Endothelial cell of umbilical vein (primary cell): Measurements from ENCODE around the gene R3HDM2. TPM values are rescaled to one million over a fixed set of nuclear protein-coding genes. Genes with fewer than 3 reads are reported as not detected.
"Not testable (repeated sequence)": the region's sequence is repeated elsewhere in the genome, so short reads cannot be mapped to it uniquely, and the experiment has no call there.

Experiments used
- BruUV-seq: library from RNA; stranded (reverse); fragments of 400-500 nt; replicated peaks from 2 replicates; lab custom pipeline; 2021; lab: Mats Ljungman, UMichigan
- CTCF ChIA-PET: fragments of 300-600, 350-600 bp; sonication (Branson Sonifier 250); formaldehyde crosslinking; loops from one replicate; lab custom pipeline; 2021; ENCODE audit warnings: antibody characterized with exemption, inconsistent platforms; lab: Charles Lee
- POLR2A ChIA-PET: fragments of 300-600, 350-600 bp; sonication (Branson Sonifier 250); formaldehyde crosslinking; loops from one replicate; lab custom pipeline; 2021; ENCODE audit warnings: antibody characterized with exemption, inconsistent platforms; lab: Charles Lee
- DNase-seq: peaks from one replicate; pipeline ENCODE4 v3.0.0-alpha.2; 2011; ENCODE audit warnings: low read depth, low spot score
- FAIRE-seq: peaks from 2 replicates; lab custom pipeline; 2011; peaks lifted over from hg19 to GRCh38; lab: Jason Lieb, UNC
- H2AFZ ChIP-seq: 2 replicates; pipeline ENCODE4 v1.6.0; 2012; ENCODE audit warnings: low read depth, low read length, control low read depth, inconsistent platforms
- H3K27ac ChIP-seq: 2 replicates; pipeline ENCODE4 v1.5.1; 2011; ENCODE audit warnings: low read depth, mild to moderate bottlenecking, control low read depth, low read length, moderate library complexity; ENCODE audit not compliant: insufficient read depth
- H3K27me3 ChIP-seq, 2 experiments: 2 replicates each; pipeline versions ENCODE4 v1.6.0 to v1.6.1; 2011; ENCODE audit warnings: low read length in 2 of 2, mixed read lengths in 1 of 2; ENCODE audit not compliant: control insufficient read depth in 2 of 2, insufficient read depth in 2 of 2
- H3K36me3 ChIP-seq, 2 experiments: 2 replicates in 1 of 2; 3 replicates in 1 of 2; pipeline ENCODE4 v1.5.1; 2011; ENCODE audit warnings: low read length in 2 of 2, mild to moderate bottlenecking in 1 of 2, moderate library complexity in 1 of 2; ENCODE audit not compliant: control insufficient read depth in 2 of 2, insufficient read depth in 2 of 2; ENCODE audit errors: extremely low read depth in 1 of 2
- H3K4me1 ChIP-seq: 3 replicates; pipeline ENCODE4 v1.5.1; 2011; ENCODE audit warnings: mild to moderate bottlenecking, low read length; ENCODE audit not compliant: control insufficient read depth, insufficient read depth; ENCODE audit errors: extremely low read depth
- H3K4me2 ChIP-seq: 2 replicates; pipeline ENCODE4 v1.6.1; 2011; ENCODE audit warnings: low read length, control low read depth, mixed read lengths; ENCODE audit not compliant: insufficient read depth
- H3K4me3 ChIP-seq, 3 experiments: fragments of 200-600 bp in 1 of 3; sonication (generic), shearing (Covaris generic) in 1 of 3; replicated peaks in 1 of 3; 2 replicates each; pipeline ENCODE4 v1.5.1; 2011 to 2016; ENCODE audit warnings: control low read depth in 3 of 3, low read length in 3 of 3, mild to moderate bottlenecking in 2 of 3, inconsistent platforms in 1 of 3, low read depth in 1 of 3, moderate library complexity in 1 of 3; ENCODE audit not compliant: insufficient read depth in 1 of 3
- H3K79me2 ChIP-seq: 2 replicates; pipeline ENCODE4 v1.6.0; 2012; ENCODE audit warnings: low read length, inconsistent platforms; ENCODE audit not compliant: control insufficient read depth, insufficient read depth
- H3K9ac ChIP-seq: replicated peaks from 2 replicates; pipeline ENCODE3; 2011; ENCODE audit warnings: low read length, control low read depth; ENCODE audit not compliant: insufficient read depth; ENCODE audit errors: extremely low read depth
- H3K9me1 ChIP-seq: replicated peaks from 3 replicates; pipeline ENCODE4 v1.6.0; 2011; ENCODE audit warnings: mild to moderate bottlenecking, low read length; ENCODE audit not compliant: control insufficient read depth, insufficient read depth; ENCODE audit errors: extremely low read depth
- H3K9me3 ChIP-seq: replicated peaks from 2 replicates; pipeline ENCODE4 v1.5.1; 2012; ENCODE audit warnings: low read length, inconsistent platforms; ENCODE audit not compliant: control insufficient read depth, insufficient read depth
- H4K20me1 ChIP-seq: replicated peaks from 2 replicates; pipeline ENCODE3; 2011; ENCODE audit warnings: mild to moderate bottlenecking, low read length; ENCODE audit not compliant: control insufficient read depth, insufficient read depth; ENCODE audit errors: extremely low read depth
- EZH2 ChIP-seq: IDR thresholded peaks from 2 replicates; pipeline ENCODE4 v1.6.1; 2012; ENCODE audit warnings: borderline replicate concordance, low read depth, mild to moderate bottlenecking, moderate library complexity, low read length, inconsistent platforms; ENCODE audit not compliant: severe bottlenecking
- FOS ChIP-seq: IDR thresholded peaks from 2 replicates; pipeline ENCODE4 v1.6.1; 2011; ENCODE audit warnings: mild to moderate bottlenecking, low read length, moderate library complexity, borderline replicate concordance; ENCODE audit not compliant: insufficient read depth
- GATA2 ChIP-seq: IDR thresholded peaks from 2 replicates; pipeline ENCODE4 v1.7.0; 2011; ENCODE audit warnings: low read depth, mild to moderate bottlenecking, moderate library complexity, mixed read lengths, low read length; ENCODE audit not compliant: insufficient read length, insufficient read depth
- JUN ChIP-seq: IDR thresholded peaks from 2 replicates; pipeline ENCODE4 v1.6.1; 2011; ENCODE audit warnings: borderline replicate concordance, low read depth; ENCODE audit not compliant: insufficient read length, insufficient read depth
- MAX ChIP-seq: IDR thresholded peaks from 2 replicates; pipeline ENCODE4 v1.6.1; 2011; ENCODE audit not compliant: insufficient read depth, insufficient read length
- MYC ChIP-seq: IDR thresholded peaks from one replicate; pipeline ENCODE4 v1.6.1; 2011; ENCODE audit warnings: mild to moderate bottlenecking, low read depth, low read length
- POLR2A ChIP-seq: IDR thresholded peaks from 2 replicates; pipeline ENCODE4 v1.6.1; 2012; ENCODE audit warnings: low read depth, mild to moderate bottlenecking, control low read depth, low read length
- POLR2AphosphoS5 ChIP-seq: IDR thresholded peaks from 2 replicates; pipeline ENCODE4 v1.6.1; 2012; ENCODE audit warnings: low read depth, mild to moderate bottlenecking, control low read depth, low read length, moderate library complexity; ENCODE audit not compliant: insufficient read depth
- dilution Hi-C: fragments of 300-500 bp; cut with MboI; formaldehyde crosslinking; loops from one replicate; pipeline ENCODE4 v1.15.0; 2019; ENCODE audit warnings: low sequenced_read_pairs; ENCODE audit not compliant: extremely low pct_ligation_motif_present
- intact Hi-C: fragments of 100-400 bp; cut with micrococcal nuclease; formaldehyde crosslinking; loops from one replicate; pipeline ENCODE4 v1.10.0; 2022
- polyA plus RNA-seq, 4 experiments: library from polyadenylated mRNA; depleted of rRNA in 3 of 4; stranded (reverse) in 3 of 4; unstranded in 1 of 4; fragments of >200 nt; gene quantifications; 2 replicates each; pipeline versions ENCODE4 v1.2.1 to v1.2.3, GENCODE V29; 2011 to 2012; ENCODE audit warnings: missing spikeins in 1 of 4
- total RNA-seq: library from RNA; stranded (reverse); gene quantifications from 2 replicates; pipeline ENCODE4 v1.2.3, GENCODE V29; 2021
- TF ChIP-seq, protein P1 (sequence below), 2 donors: IDR thresholded peaks; 1 replicate in 1 of 2; 2 replicates in 1 of 2; pipeline ENCODE4 v1.5.1; 2011; ENCODE audit warnings: low read length in 2 of 2, mild to moderate bottlenecking in 2 of 2, moderate library complexity in 2 of 2, control low read depth in 1 of 2, inconsistent platforms in 1 of 2, low read depth in 1 of 2; ENCODE audit not compliant: insufficient read depth in 1 of 2; ENCODE audit errors: extremely low read depth in 1 of 2

The R3HDM2 gene
- total and polyA plus RNA-seq, 2 donors (not counting 3 experiments of a cell fraction or from before 2014, with no cell fraction given): 26.1 to 31.3 TPM

- Histone ChIP-seq H3K4me2 (no peak overlapping the region), H3K79me2 (peaks cover 2% of the 10 kb centered on the region), H3K9me3 (no peaks in the 10 kb centered on the region), H3K36me3 (no peaks in the 10 kb centered on the region), H2AFZ (no peak overlapping the region), H3K9me1 (no peaks in the 10 kb centered on the region), H3K27ac (no peak overlapping the region), H3K4me1 (no peaks in the 10 kb centered on the region), H3K4me3 (no peak overlapping the region), H3K27me3 (no peaks in the 10 kb centered on the region), H4K20me1 (no peaks in the 10 kb centered on the region), H3K9ac (no peak overlapping the region)
- FAIRE-seq (no peak), DNase-seq (no peak)
- dilution Hi-C loops (no loop called here), intact Hi-C loops (no loop called here)
- no TSS peak for BruUV-seq
- ChIA-PET CTCF (interaction anchor here (1.1 kb wide), 1 partner anchor 10 kb away, joined by 3 read pairs; no protein-coding TSS in a partner anchor), POLR2A (interaction anchor here (0.5 kb wide), 1 partner anchor 9 kb away, joined by 3 read pairs; no protein-coding TSS in a partner anchor)
- TF ChIP-seq EZH2 (no peak), FOS (no peak), GATA2 (no peak), POLR2AphosphoS5 (no peak), MYC (no peak), POLR2A (no peak), MAX (no peak), JUN (no peak)
- TF ChIP-seq, protein P1, sequence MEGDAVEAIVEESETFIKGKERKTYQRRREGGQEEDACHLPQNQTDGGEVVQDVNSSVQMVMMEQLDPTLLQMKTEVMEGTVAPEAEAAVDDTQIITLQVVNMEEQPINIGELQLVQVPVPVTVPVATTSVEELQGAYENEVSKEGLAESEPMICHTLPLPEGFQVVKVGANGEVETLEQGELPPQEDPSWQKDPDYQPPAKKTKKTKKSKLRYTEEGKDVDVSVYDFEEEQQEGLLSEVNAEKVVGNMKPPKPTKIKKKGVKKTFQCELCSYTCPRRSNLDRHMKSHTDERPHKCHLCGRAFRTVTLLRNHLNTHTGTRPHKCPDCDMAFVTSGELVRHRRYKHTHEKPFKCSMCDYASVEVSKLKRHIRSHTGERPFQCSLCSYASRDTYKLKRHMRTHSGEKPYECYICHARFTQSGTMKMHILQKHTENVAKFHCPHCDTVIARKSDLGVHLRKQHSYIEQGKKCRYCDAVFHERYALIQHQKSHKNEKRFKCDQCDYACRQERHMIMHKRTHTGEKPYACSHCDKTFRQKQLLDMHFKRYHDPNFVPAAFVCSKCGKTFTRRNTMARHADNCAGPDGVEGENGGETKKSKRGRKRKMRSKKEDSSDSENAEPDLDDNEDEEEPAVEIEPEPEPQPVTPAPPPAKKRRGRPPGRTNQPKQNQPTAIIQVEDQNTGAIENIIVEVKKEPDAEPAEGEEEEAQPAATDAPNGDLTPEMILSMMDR (IDR thresholded peaks at IDR 0.05; ENCODE audit: extremely low read depth in 1 of 2, insufficient read depth in 1 of 2, low read depth in 1 of 2, low read length in 2 of 2): no peak
Observed at GRCh38 chr12:57401165-57401564, 29.7 kb downstream of the R3HDM2 start.

DNA sequence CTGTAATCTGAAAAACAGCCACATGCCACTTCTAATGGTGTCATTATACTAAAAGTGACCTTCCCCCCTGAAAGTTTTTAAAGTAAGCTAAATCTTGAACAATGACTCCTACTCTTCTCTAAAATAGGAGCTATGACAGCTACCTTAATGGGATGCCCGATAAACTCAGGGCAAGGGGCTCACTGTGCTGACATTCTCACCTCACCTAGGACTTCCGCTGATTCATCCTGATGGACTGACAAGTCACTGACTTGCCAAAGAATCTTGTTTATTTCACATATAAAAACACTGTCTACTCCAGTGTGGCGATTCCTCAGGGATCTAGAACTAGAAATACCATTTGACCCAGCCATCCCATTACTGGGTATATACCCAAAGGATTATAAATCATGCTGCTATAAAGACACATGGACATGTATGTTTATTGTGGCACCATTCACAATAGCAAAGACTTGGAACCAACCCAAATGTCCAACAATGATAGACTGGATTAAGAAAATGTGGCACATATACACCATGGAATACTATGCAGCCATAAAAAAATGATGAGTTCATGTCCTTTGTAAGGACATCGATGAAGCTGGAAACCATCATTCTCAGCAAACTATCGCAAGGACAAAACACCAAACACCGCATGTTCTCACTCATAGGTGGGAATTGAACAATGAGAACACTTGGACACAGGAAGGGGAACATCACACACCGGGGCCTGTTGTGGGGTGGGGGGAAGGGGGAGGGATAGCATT lies 31.0 kb downstream of the R3HDM2 start:
- H3K4me3 ChIP-seq, H2AFZ ChIP-seq, H3K27ac ChIP-seq, CTCF ChIA-PET, DNase-seq, POLR2A ChIA-PET, H3K4me2 ChIP-seq, H3K36me3 ChIP-seq, FAIRE-seq, H4K20me1 ChIP-seq, H3K79me2 ChIP-seq, intact Hi-C loops, H3K9me3 ChIP-seq, H3K27me3 ChIP-seq, BruUV-seq, H3K9me1 ChIP-seq, H3K9ac ChIP-seq, dilution Hi-C loops, H3K4me1 ChIP-seq: not testable (repeated sequence)
